Brain microvascular endothelial cell (primary cell): ENCODE results near the gene KIAA0232.

ENCODE experiments used
- DNase-seq: peaks from one replicate; pipeline ENCODE4 v3.0.0-alpha.2; 2020
- H3K27ac ChIP-seq: fragments of 250-450 bp; sonication (Bioruptor Pico); 2 replicates; pipeline ENCODE4 v1.5.1; 2020; ENCODE audit warnings: mild to moderate bottlenecking, moderate library complexity
- H3K27me3 ChIP-seq: fragments of 250-450 bp; sonication (Bioruptor Pico); replicated peaks from 2 replicates; pipeline ENCODE4 v1.5.1; 2020; ENCODE audit warnings: mild to moderate bottlenecking
- H3K36me3 ChIP-seq: fragments of 250-450 bp; sonication (Bioruptor Pico); replicated peaks from 2 replicates; pipeline ENCODE4 v1.5.1; 2020; ENCODE audit warnings: mild to moderate bottlenecking
- H3K4me3 ChIP-seq: 2 replicates; pipeline ENCODE4 v1.5.1; 2011; ENCODE audit warnings: low read depth, mild to moderate bottlenecking, control low read depth, low read length, moderate library complexity
- in situ Hi-C: cut with HindIII; loops from 2 replicates; pipeline ENCODE4 v1.10.0; 2017; ENCODE audit warnings: low sequenced_read_pairs, low pct_ligation_motif_present
- TF ChIP-seq, protein P1 (sequence below): IDR thresholded peaks from 2 replicates; pipeline ENCODE4 v1.5.1; 2011; ENCODE audit warnings: low read depth, mild to moderate bottlenecking, moderate library complexity, low read length, control low read depth, inconsistent platforms; ENCODE audit errors: missing control alignments

The KIAA0232 gene

DNA sequence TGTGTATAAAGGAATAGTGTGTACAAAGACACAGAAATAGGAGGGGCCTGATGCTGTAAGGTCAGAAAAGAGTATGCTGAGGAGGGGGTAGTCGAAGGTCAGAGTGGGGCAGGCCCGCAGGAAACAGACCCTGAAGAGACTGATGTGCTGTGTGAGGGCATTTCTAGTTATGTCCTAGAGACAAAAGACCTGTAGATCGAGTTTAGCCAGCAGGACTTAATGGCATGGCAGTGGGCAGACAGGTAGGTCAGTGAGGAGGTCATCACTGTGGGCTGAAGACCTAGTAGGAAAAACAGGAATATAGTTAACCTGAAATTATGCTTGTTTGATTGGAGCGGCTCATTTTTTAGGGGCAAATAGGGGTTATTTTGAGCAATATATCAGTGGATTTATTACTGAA lies 57.1 kb downstream of the KIAA0232 start:
- DNase-seq = no peak
- no peak overlapping the region for H3K27ac ChIP-seq
- in situ Hi-C loops = no loop called here
- no peak overlapping the region for H3K4me3 ChIP-seq
- no peaks in the 10 kb centered on the region for H3K27me3 ChIP-seq
- peaks cover 7% of the 10 kb centered on the region for H3K36me3 ChIP-seq
- TF ChIP-seq, protein P1, sequence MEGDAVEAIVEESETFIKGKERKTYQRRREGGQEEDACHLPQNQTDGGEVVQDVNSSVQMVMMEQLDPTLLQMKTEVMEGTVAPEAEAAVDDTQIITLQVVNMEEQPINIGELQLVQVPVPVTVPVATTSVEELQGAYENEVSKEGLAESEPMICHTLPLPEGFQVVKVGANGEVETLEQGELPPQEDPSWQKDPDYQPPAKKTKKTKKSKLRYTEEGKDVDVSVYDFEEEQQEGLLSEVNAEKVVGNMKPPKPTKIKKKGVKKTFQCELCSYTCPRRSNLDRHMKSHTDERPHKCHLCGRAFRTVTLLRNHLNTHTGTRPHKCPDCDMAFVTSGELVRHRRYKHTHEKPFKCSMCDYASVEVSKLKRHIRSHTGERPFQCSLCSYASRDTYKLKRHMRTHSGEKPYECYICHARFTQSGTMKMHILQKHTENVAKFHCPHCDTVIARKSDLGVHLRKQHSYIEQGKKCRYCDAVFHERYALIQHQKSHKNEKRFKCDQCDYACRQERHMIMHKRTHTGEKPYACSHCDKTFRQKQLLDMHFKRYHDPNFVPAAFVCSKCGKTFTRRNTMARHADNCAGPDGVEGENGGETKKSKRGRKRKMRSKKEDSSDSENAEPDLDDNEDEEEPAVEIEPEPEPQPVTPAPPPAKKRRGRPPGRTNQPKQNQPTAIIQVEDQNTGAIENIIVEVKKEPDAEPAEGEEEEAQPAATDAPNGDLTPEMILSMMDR = no peak

DNA sequence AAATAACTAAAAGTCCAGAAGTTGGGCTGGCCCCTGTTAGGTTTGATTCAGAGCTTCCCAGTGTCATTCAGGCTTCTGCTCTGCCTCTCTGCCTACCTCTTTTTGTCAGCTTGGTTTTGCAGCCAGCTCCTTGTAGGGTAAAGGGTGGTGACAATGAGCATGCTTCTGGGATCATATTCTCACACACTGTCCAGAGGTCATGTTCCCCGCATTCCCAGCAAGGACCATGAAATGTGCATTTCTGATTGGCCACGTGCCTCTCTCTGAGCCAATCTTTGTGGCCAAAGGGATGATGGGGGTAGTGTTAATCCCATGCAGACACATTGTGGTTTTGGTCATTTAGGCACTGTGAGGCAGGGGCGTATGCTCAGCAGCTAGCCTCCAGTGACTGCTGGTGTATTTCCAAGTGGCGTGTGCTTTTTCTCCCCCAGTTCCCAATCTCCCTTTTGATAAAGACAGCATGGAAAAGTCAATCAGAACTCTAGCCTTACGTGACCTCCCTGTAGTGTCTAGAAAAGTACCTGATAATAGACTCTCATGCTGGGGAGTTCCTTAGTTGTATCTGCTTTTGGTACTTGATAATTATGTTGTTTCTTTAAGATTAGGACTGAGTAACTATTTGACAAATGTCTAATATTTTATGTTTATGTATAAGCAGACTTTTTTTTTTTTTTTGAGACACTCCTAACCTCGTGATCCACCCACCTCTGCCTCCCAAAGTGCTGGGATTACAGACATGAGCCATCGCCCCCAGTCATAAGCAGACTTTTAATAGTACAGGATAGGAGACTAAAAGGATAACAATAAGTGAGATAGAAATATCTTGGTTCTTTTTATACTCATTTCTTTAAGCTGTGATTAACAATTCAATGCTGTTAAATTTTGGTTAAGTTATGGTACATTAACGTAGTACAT lies 57.8 kb downstream of the KIAA0232 start:
- in situ Hi-C loops = no loop called here
- TF ChIP-seq, protein P1 = no peak
- Histone ChIP-seq H3K27ac (peak overlapping the region; percentile 28), H3K27me3 (no peaks in the 10 kb centered on the region), H3K4me3 (no peak overlapping the region), H3K36me3 (peaks cover 7% of the 10 kb centered on the region)
- peak; percentile 18 for DNase-seq

DNA sequence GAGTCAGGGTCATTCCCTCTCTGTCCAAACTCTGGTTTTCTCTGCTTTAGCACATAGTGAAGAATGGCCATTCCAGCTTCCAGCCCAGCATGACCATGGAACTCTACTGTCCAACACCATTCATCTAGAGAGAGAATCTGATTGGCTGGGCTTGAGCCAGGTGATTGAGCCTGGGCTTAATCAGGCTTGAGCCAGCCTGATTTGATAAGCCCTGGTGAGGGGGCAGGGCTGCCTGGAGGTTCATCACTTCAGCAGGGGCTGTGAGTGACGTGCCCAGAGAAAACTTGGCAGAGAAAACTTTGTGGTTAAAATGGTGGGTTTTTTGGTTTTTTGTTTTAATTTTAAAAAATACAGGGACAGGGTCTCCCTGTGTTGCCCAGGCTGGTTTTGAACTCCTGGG lies 62.5 kb downstream of the KIAA0232 start:
- no peak overlapping the region for H3K27ac ChIP-seq
- H3K36me3 ChIP-seq = peaks cover 10% of the 10 kb centered on the region
- in situ Hi-C loops = no loop called here
- TF ChIP-seq, protein P1 = no peak
- H3K4me3 ChIP-seq = no peak overlapping the region
- no peaks in the 10 kb centered on the region for H3K27me3 ChIP-seq
- no peak for DNase-seq

DNA sequence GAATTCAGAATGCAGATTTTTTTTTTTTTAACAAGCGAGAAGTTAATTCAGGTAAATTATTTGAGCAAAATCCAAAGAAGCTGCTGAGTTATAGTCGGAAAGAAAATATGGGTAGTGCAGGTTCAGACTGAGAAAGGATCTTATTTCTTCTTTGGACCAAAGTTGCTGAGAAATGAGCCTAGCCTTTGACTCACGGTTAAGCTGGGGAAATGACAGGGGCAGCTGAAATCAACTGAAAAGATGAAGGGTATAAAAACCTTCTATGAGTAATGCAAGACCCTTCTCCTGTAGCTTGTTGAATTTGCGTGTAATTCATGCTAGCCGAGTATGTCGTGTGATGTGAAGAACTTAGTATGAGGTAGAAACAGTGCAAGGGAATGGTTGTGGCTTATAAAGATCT lies 63.0 kb downstream of the KIAA0232 start:
- Histone ChIP-seq H3K4me3 (no peak overlapping the region), H3K27ac (no peak overlapping the region), H3K27me3 (no peaks in the 10 kb centered on the region), H3K36me3 (peaks cover 10% of the 10 kb centered on the region)
- TF ChIP-seq, protein P1 = no peak
- no peak for DNase-seq
- in situ Hi-C loops = no loop called here

DNA sequence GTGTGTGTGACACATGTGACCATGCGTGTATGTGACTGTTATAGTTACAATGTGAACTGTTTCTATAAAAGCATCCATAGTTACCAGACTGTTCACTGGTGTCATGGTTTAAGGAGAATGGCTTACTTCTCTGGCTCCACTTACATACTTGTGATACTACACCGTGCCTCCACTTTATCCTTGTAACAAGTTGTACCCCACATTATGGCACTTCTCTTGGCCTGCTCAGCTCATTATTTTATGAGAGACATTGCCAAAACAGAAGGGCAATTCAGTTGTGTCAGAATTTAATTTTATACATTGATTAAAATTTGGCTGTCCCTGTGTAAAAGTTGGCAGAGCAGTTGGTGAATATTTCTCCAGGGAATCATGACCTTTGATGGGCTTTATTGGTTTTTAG lies 64.7 kb downstream of the KIAA0232 start:
- H3K4me3 ChIP-seq = no peak overlapping the region
- TF ChIP-seq, protein P1 = no peak
- in situ Hi-C loops = no loop called here
- H3K27ac ChIP-seq = no peak overlapping the region
- peaks cover 10% of the 10 kb centered on the region for H3K36me3 ChIP-seq
- DNase-seq = no peak
- H3K27me3 ChIP-seq = no peaks in the 10 kb centered on the region
